PC-9 (cell line): ENCODE data around the gene SPPL3. TPM values are rescaled to one million over a fixed set of nuclear protein-coding genes. Genes with fewer than 3 reads are reported as not detected.

Experiments
- BruUV-seq: library from RNA; stranded (reverse); fragments of 400-500 nt; replicated peaks from 2 replicates; lab custom pipeline; 2021; lab: Mats Ljungman, UMichigan
- CTCF ChIA-PET: fragments of 300-600 bp; sonication (Branson Sonifier 250); formaldehyde crosslinking; loops from one replicate; lab custom pipeline; 2022; ENCODE audit warnings: antibody characterized with exemption; lab: Charles Lee
- POLR2A ChIA-PET: fragments of 300-600 bp; sonication (Branson Sonifier 250); formaldehyde crosslinking; loops from one replicate; lab custom pipeline; 2022; ENCODE audit warnings: antibody characterized with exemption; ENCODE audit not compliant: unreplicated experiment; lab: Charles Lee
- DNase-seq, 2 experiments: peaks; one replicate each; pipeline versions ENCODE4 v3.0.0 to v3.0.0-alpha.2; 2015 to 2022; ENCODE audit warnings: mixed read lengths in 1 of 2
- H2AFZ ChIP-seq: fragments of 200-600 bp; sonication (generic); 2 replicates; pipeline ENCODE4 v1.8.1; 2017; ENCODE audit warnings: antibody characterized with exemption
- H3F3A ChIP-seq: fragments of 200-600 bp; sonication (generic); 2 replicates; pipeline ENCODE4 v1.8.1; 2017; ENCODE audit warnings: antibody characterized with exemption, mild to moderate bottlenecking, low read depth; ENCODE audit not compliant: insufficient read depth
- H3K27ac ChIP-seq: fragments of 200-600 bp; sonication (generic); 2 replicates; pipeline ENCODE4 v1.6.1; 2016; ENCODE audit warnings: mixed run types
- H3K27me3 ChIP-seq: fragments of 200-600 bp; sonication (generic); 2 replicates; pipeline ENCODE4 v1.6.1; 2016; ENCODE audit warnings: low read depth, mixed run types; ENCODE audit not compliant: insufficient read depth
- H3K36me3 ChIP-seq: fragments of 200-600 bp; sonication (generic); 2 replicates; pipeline ENCODE4 v1.6.1; 2016; ENCODE audit warnings: low read depth, mixed run types
- H3K4me1 ChIP-seq: fragments of 200-600 bp; sonication (generic); replicated peaks from 2 replicates; pipeline ENCODE4 v1.6.1; 2016; ENCODE audit warnings: mixed run types; ENCODE audit not compliant: insufficient read depth
- H3K4me2 ChIP-seq: fragments of 200-600 bp; sonication (generic); 2 replicates; pipeline ENCODE4 v1.6.1; 2017; ENCODE audit warnings: mixed run types
- H3K4me3 ChIP-seq: fragments of 200-600 bp; sonication (generic); 2 replicates; pipeline ENCODE4 v1.6.1; 2016; ENCODE audit warnings: mixed run types
- H3K79me2 ChIP-seq: fragments of 200-600 bp; sonication (generic); 2 replicates; pipeline ENCODE4 v1.6.1; 2017; ENCODE audit warnings: low read depth, mixed run types
- H3K9me2 ChIP-seq: fragments of 200-600 bp; sonication (generic); 2 replicates; pipeline ENCODE4 v1.8.1; 2017; ENCODE audit warnings: mild to moderate bottlenecking; ENCODE audit not compliant: insufficient read depth
- H3K9me3 ChIP-seq: fragments of 200-600 bp; sonication (generic); 2 replicates; pipeline ENCODE4 v1.8.1; 2016; ENCODE audit warnings: low read depth; ENCODE audit not compliant: insufficient read depth
- H4K20me1 ChIP-seq: fragments of 200-600 bp; sonication (generic); 2 replicates; pipeline ENCODE4 v1.8.1; 2017; ENCODE audit not compliant: insufficient read depth
- EZH2 ChIP-seq: fragments of 200-600 bp; sonication (generic); IDR thresholded peaks from 2 replicates; pipeline ENCODE4 v1.8.0; 2017; ENCODE audit warnings: antibody characterized with exemption, low read depth
- intact Hi-C: fragments of 100-400 bp; cut with micrococcal nuclease; formaldehyde crosslinking; loops from one replicate; pipeline ENCODE4 v1.10.0; 2022; ENCODE audit not compliant: unreplicated experiment
- total RNA-seq: library from RNA; stranded (reverse); gene quantifications from 2 replicates; pipeline ENCODE4 v1.2.3, GENCODE V29; 2021
- TF ChIP-seq, protein P1 (sequence below): fragments of 200-600 bp; sonication (generic); conservative IDR thresholded peaks from 2 replicates; pipeline ENCODE4 v1.6.1; 2017; ENCODE audit warnings: mixed run types, antibody characterized with exemption, mild to moderate bottlenecking, moderate library complexity

The SPPL3 gene
- total RNA-seq, 1 experiment from 2014 or later, result 44.7 TPM

GRCh38 chr12:120833849-120834248, 70.3 kb downstream of the SPPL3 start:
- H3K4me2 ChIP-seq, result no peak overlapping the region
- no peaks in the 10 kb centered on the region for H3K36me3 ChIP-seq
- no peak overlapping the region for H3K4me3 ChIP-seq
- no peaks in the 10 kb centered on the region for H3K27me3 ChIP-seq
- CTCF ChIA-PET, result no interaction called here
- H2AFZ ChIP-seq, result no peak overlapping the region
- no peaks in the 10 kb centered on the region; the same call in 1 of the 2 replicates for H3K4me1 ChIP-seq
- intact Hi-C loops, result no loop called here
- no peak for DNase-seq
- H3K9me3 ChIP-seq, result no peaks in the 10 kb centered on the region
- no peak for TF ChIP-seq EZH2
- TF ChIP-seq, protein P1, sequence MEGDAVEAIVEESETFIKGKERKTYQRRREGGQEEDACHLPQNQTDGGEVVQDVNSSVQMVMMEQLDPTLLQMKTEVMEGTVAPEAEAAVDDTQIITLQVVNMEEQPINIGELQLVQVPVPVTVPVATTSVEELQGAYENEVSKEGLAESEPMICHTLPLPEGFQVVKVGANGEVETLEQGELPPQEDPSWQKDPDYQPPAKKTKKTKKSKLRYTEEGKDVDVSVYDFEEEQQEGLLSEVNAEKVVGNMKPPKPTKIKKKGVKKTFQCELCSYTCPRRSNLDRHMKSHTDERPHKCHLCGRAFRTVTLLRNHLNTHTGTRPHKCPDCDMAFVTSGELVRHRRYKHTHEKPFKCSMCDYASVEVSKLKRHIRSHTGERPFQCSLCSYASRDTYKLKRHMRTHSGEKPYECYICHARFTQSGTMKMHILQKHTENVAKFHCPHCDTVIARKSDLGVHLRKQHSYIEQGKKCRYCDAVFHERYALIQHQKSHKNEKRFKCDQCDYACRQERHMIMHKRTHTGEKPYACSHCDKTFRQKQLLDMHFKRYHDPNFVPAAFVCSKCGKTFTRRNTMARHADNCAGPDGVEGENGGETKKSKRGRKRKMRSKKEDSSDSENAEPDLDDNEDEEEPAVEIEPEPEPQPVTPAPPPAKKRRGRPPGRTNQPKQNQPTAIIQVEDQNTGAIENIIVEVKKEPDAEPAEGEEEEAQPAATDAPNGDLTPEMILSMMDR, result no peak
- BruUV-seq, result no TSS peak
- POLR2A ChIA-PET, result no interaction called here
- peaks cover 48% of the 10 kb centered on the region for H4K20me1 ChIP-seq
- H3K27ac ChIP-seq, result no peak overlapping the region
- peaks cover 50% of the 10 kb centered on the region for H3K79me2 ChIP-seq
- H3K9me2 ChIP-seq, result no peaks in the 10 kb centered on the region
- peaks cover 18% of the 10 kb centered on the region; the same call in 1 of the 2 replicates for H3F3A ChIP-seq

DNA sequence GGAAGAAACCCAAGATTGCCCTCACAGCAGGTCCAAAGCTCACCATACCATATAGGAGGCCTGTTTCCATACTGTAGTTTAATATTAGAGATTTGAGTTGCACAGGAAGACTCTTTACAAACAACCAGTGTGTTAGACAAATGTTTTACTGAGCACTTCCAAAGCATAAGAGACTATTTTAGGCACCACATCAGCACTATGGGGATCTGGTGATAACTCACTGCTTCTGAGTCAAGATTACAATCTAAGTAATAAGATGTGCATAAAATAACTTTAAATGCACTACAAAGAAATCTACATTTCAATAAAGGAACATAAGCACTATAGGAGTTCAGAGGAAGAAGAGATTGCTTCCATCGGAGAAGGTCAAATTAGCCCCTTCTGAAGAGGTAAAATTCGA, 71.4 kb downstream of the SPPL3 start:
- CTCF ChIA-PET, result no interaction called here
- Histone ChIP-seq H2AFZ (no peak overlapping the region), H3K9me3 (no peaks in the 10 kb centered on the region), H3F3A (peaks cover 18% of the 10 kb centered on the region; the same call in 1 of the 2 replicates), H3K4me3 (no peak overlapping the region), H3K27me3 (no peaks in the 10 kb centered on the region), H3K36me3 (no peaks in the 10 kb centered on the region), H3K27ac (no peak overlapping the region), H3K79me2 (peaks cover 54% of the 10 kb centered on the region), H3K4me2 (no peak overlapping the region), H3K4me1 (no peaks in the 10 kb centered on the region; the same call in 1 of the 2 replicates), H3K9me2 (no peaks in the 10 kb centered on the region), H4K20me1 (peaks cover 54% of the 10 kb centered on the region)
- intact Hi-C loops, result no loop called here
- no TSS peak for BruUV-seq
- DNase-seq, result no peak
- TF ChIP-seq EZH2, result no peak
- TF ChIP-seq, protein P1, result no peak
- POLR2A ChIA-PET, result no interaction called here

DNA sequence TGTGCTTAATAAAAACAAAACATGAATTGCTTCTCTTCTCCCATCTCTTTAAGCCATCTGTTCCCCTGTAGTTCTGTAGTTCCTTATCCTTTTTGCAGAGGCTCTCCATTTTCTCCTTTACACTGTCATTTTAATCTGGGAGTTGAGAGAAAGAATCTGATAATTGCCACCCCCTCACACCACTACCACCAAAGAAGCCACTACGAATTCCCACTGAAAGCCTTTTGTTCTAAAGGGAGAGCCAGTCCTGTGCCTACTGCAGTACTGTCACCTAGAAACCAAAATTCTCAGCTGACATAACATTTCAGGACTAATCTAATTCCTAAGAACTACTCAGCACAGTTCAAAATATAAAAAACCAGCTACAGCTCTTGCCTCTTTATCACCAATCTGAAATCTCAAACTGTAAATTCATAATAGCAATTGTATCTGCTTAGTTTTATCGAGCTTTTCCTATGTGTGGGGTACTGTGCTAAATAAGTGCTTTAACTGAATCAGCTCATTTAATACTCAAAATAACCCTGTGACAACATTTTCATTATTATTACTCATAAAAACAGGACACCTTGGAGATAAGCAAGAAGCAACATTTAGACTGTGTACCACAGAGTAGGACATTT, 72.4 kb downstream of the SPPL3 start:
- H3K27me3 ChIP-seq, result no peaks in the 10 kb centered on the region
- DNase-seq, result no peak
- H3F3A ChIP-seq, result peaks cover 18% of the 10 kb centered on the region; the same call in 1 of the 2 replicates
- H3K4me1 ChIP-seq, result no peaks in the 10 kb centered on the region; the same call in 1 of the 2 replicates
- no peak overlapping the region for H2AFZ ChIP-seq
- H4K20me1 ChIP-seq, result peaks cover 50% of the 10 kb centered on the region
- BruUV-seq, result no TSS peak
- no peak overlapping the region for H3K27ac ChIP-seq
- CTCF ChIA-PET, result no interaction called here
- intact Hi-C loops, result no loop called here
- POLR2A ChIA-PET, result interaction anchor here (0.6 kb wide), 1 partner anchor 232 kb away, joined by 4 read pairs; no protein-coding TSS in a partner anchor
- no peak overlapping the region for H3K4me3 ChIP-seq
- H3K36me3 ChIP-seq, result no peaks in the 10 kb centered on the region
- no peak overlapping the region for H3K4me2 ChIP-seq
- no peak for TF ChIP-seq EZH2
- TF ChIP-seq, protein P1, result no peak
- peaks cover 53% of the 10 kb centered on the region for H3K79me2 ChIP-seq
- H3K9me2 ChIP-seq, result no peaks in the 10 kb centered on the region
- H3K9me3 ChIP-seq, result no peaks in the 10 kb centered on the region
